GM13977 (cell line): Measurements from ENCODE around the gene MTERF1.

Source experiments
- DNase-seq: peaks from one replicate; pipeline ENCODE4 v3.0.0; 2012; ENCODE audit warnings: low spot score
- in situ Hi-C: fragments of 300-500 bp; cut with MboI; formaldehyde crosslinking; loops from one replicate; pipeline ENCODE4 v1.12.0; 2022; ENCODE audit warnings: low sequenced_read_pairs, low pct_unique_long_range_greater_than_20kb, mixed read lengths, inconsistent platforms; ENCODE audit not compliant: unreplicated experiment
- TF ChIP-seq, protein P1 (sequence below): IDR thresholded peaks from 2 replicates; pipeline ENCODE4 v1.5.1; 2012; ENCODE audit warnings: mild to moderate bottlenecking, control low read depth; ENCODE audit not compliant: insufficient read depth; ENCODE audit errors: extremely low read depth, missing control alignments

MTERF1 gene

GRCh38 chr7:91847876-91848588 is 32.5 kb downstream of the MTERF1 start:
- in situ Hi-C loops = loop anchor here (25.0 kb wide), 1 partner anchor 589 kb away; the partner anchor contains the start of gene GATAD1
- DNase-seq = no peak
- TF ChIP-seq, protein P1, sequence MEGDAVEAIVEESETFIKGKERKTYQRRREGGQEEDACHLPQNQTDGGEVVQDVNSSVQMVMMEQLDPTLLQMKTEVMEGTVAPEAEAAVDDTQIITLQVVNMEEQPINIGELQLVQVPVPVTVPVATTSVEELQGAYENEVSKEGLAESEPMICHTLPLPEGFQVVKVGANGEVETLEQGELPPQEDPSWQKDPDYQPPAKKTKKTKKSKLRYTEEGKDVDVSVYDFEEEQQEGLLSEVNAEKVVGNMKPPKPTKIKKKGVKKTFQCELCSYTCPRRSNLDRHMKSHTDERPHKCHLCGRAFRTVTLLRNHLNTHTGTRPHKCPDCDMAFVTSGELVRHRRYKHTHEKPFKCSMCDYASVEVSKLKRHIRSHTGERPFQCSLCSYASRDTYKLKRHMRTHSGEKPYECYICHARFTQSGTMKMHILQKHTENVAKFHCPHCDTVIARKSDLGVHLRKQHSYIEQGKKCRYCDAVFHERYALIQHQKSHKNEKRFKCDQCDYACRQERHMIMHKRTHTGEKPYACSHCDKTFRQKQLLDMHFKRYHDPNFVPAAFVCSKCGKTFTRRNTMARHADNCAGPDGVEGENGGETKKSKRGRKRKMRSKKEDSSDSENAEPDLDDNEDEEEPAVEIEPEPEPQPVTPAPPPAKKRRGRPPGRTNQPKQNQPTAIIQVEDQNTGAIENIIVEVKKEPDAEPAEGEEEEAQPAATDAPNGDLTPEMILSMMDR = no peak

GRCh38 chr7:91847231-91847630 is 33.3 kb downstream of the MTERF1 start:
- DNase-seq = no peak
- TF ChIP-seq, protein P1 = no peak
- in situ Hi-C loops = loop anchor here (25.0 kb wide), 1 partner anchor 590 kb away; the partner anchor contains the start of gene GATAD1

DNA sequence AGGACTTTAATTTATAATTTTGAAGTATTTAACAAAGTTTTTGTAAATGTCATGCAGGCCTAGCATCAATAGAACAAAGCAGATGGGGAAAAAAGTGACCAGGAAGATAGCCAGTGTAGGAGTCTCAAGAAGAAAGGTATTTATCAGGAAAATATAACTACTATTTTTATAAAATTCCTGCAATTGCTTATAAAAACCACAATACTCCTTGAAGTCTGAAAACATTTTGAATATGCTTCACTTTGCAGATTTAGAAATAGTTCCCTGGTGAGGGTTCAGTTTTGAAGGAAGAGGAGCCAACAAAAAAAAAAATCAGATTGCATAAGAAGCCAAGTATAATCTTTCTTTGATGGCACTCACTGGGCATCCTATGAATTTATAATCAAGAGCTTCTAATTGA is 34.1 kb downstream of the MTERF1 start:
- TF ChIP-seq, protein P1 = no peak
- in situ Hi-C loops = loop anchor here (25.0 kb wide), 1 partner anchor 591 kb away; the partner anchor contains the start of gene GATAD1
- DNase-seq = no peak

- in situ Hi-C loops = loop anchor here (25.0 kb wide), 1 partner anchor 593 kb away; the partner anchor contains the start of gene GATAD1
- peak; percentile 12 for DNase-seq
Measured at GRCh38 chr7:91843831-91844230, 36.7 kb downstream of the MTERF1 start.

GRCh38 chr7:91838439-91838838 is 42.1 kb downstream of the MTERF1 start:
- TF ChIP-seq, protein P1 = no peak
- in situ Hi-C loops = loop anchor here (25.0 kb wide), 1 partner anchor 599 kb away; the partner anchor contains the start of gene GATAD1
- DNase-seq = no peak

More at GRCh38 chr7:91843831-91844230, 36.7 kb downstream of the MTERF1 start:
- TF ChIP-seq, protein P1 = no peak

DNA sequence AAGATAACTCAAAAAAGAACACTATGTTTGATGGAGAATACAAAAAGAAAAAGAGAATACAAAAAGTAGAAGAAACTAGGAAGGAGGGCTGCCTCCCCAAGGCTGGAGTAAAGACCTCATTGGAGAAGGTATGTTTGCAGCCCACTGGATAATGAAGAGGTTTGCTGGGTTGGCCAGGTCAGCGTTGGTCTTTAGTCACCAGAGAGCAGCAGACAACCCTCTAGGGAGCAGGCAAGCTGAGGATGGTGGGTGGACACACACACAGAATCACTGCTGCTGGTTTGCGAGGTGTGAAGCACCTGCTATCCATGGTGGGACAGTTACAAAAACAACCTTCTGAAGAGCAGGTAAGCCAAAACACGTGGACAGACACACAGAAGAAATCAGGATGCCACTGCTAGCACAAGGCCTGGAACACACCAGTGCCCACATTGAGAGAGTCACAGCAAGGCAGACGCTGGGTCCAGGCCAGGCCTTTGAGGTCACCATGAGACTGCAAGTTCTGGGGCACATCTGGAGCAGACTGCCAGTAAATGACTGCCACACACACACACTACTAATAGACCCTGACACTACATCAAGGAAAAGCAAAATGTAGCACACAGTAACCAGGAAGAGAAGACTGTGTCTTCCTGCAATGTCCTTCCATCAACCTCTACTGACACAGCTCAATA is 43.0 kb downstream of the MTERF1 start:
- TF ChIP-seq, protein P1 = no peak
- in situ Hi-C loops = loop anchor here (25.0 kb wide), 1 partner anchor 600 kb away; the partner anchor contains the start of gene GATAD1

More for the DNA sequence above, 43.0 kb downstream of the MTERF1 start:
- no peak for DNase-seq
